Measurements from ENCODE around the gene GPC3. TPM values are rescaled to one million over a fixed set of nuclear protein-coding genes. Genes with fewer than 3 reads are reported as not detected.

The GPC3 gene
- total and polyA plus RNA-seq, 3 experiments from 2014 or later: not detected

DNA sequence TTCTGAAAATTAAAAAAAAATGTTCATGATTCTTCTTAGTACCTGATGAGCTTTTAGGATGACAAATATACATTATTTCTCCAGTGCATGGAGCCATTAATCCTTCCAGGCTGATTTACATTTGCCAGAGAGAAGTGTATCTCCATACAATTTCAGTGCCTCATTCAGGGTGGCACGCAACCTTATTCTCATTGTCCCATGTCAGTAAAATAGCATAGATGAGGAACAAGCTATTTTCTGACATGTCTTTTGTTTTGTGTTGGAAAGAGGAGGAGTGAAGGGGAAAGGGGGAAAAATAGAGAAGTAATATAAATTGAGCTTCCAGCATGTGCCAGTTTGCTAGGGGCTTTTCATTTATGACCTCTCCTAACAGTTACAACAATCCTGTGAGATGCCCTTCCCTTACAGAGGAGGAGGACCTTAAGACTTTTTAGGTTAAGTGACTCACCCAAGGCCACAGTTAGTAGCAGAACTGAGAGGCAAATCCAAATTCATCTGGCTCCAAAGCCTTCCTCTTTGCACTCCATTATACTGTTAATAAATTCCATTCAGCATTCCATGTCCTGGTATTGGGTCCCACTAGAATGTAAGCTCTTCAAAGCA is 295.3 kb downstream of the GPC3 start:
- H3K4me1 Mint-ChIP-seq: no peaks in the 10 kb centered on the region
- no peaks in the 10 kb centered on the region for H3K9me3 Mint-ChIP-seq
- Histone ChIP-seq H3K27me3 (ENCODE audit: insufficient read depth, low read length, poor library complexity, severe bottlenecking) (no peaks in the 10 kb centered on the region), H3K9me3 (ENCODE audit: low read length) (no peaks in the 10 kb centered on the region), H3K4me3 (ENCODE audit: low read length) (no peak overlapping the region), H3K36me3 (ENCODE audit: insufficient read depth, low read length) (no peaks in the 10 kb centered on the region), H3K4me1 (ENCODE audit: insufficient read depth, low read length) (no peaks in the 10 kb centered on the region), H3K27ac (ENCODE audit: low read depth, low read length) (no peak overlapping the region)
- no peak overlapping the region for H3K27ac Mint-ChIP-seq
- ChIA-PET POLR2A (no interaction called here), CTCF (no interaction called here)
- H3K4me3 Mint-ChIP-seq: no peak overlapping the region
- no peaks in the 10 kb centered on the region for H3K36me3 Mint-ChIP-seq
- no peak for DNase-seq
- peaks cover 0 to 11% of the 10 kb centered on the region in 2 donors for H3K27me3 Mint-ChIP-seq

DNA sequence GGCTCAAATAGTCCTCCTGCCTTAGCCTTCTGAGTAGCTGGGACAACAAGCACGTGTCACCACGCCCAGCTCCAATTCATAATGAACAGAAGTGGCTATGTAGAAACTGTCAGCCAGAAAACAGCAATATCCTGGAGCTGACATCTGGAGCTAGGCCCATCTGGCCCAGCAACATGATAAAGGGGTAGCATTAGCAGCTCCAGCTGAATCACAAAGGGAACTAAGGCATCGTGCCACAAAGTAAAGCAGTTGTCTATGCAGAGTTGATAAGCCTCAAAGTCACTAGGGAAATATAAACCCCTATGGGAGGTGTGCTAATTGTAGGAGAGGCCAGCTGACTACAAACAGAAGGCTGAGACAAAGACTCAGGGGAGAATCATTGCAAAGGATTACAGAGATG is 299.6 kb downstream of the GPC3 start:
- CTCF ChIA-PET: no interaction called here

DNA sequence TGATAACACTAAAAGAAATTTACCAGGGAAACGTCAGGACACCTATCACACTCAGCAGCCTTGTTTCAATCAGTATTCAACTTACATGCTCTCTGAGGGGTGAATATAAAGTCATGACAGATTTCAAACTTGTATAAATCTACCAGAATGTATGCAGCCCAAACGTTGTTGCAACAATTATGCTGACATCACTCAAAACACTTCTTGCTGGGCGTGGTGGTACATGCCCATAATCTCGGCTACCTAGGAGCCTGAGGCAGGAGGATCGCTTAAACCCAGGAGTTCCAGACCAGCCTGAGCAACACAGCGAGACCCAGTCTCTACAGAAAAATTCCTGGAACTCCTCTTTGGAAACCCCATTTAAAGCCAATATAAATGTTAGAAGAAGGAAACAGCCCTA is 303.5 kb downstream of the GPC3 start:
- no peaks in the 10 kb centered on the region for H3K9me3 ChIP-seq (ENCODE audit: low read length)
- H3K27me3 Mint-ChIP-seq: peaks cover 0 to 6% of the 10 kb centered on the region in 2 donors
- no peak for DNase-seq
- H3K27me3 ChIP-seq (ENCODE audit: insufficient read depth, low read length, poor library complexity, severe bottlenecking): no peaks in the 10 kb centered on the region
- CTCF ChIA-PET: no interaction called here
- POLR2A ChIA-PET: no interaction called here
- H3K4me3 Mint-ChIP-seq: no peak overlapping the region
- no peaks in the 10 kb centered on the region for H3K36me3 Mint-ChIP-seq
- no peaks in the 10 kb centered on the region for H3K4me1 ChIP-seq (ENCODE audit: insufficient read depth, low read length)
- H3K9me3 Mint-ChIP-seq: no peaks in the 10 kb centered on the region
- no peaks in the 10 kb centered on the region for H3K4me1 Mint-ChIP-seq
- no peak overlapping the region for H3K27ac ChIP-seq (ENCODE audit: low read depth, low read length)
- no peaks in the 10 kb centered on the region for H3K36me3 ChIP-seq (ENCODE audit: insufficient read depth, low read length)
- no peak overlapping the region for H3K27ac Mint-ChIP-seq
- H3K4me3 ChIP-seq (ENCODE audit: low read length): no peak overlapping the region

More for the DNA sequence above, 299.6 kb downstream of the GPC3 start:
- H3K9me3 ChIP-seq (ENCODE audit: low read length): no peaks in the 10 kb centered on the region
- H3K9me3 Mint-ChIP-seq: no peaks in the 10 kb centered on the region
- H3K4me3 Mint-ChIP-seq: no peak overlapping the region
- no peaks in the 10 kb centered on the region for H3K4me1 Mint-ChIP-seq
- no peak overlapping the region for H3K27ac ChIP-seq (ENCODE audit: low read depth, low read length)
- POLR2A ChIA-PET: no interaction called here
- no peaks in the 10 kb centered on the region for H3K36me3 ChIP-seq (ENCODE audit: insufficient read depth, low read length)
- no peak overlapping the region for H3K4me3 ChIP-seq (ENCODE audit: low read length)
- no peak overlapping the region for H3K27ac Mint-ChIP-seq
- DNase-seq: no peak
- H3K4me1 ChIP-seq (ENCODE audit: insufficient read depth, low read length): no peaks in the 10 kb centered on the region
- no peaks in the 10 kb centered on the region for H3K36me3 Mint-ChIP-seq
- no peaks in the 10 kb centered on the region for H3K27me3 ChIP-seq (ENCODE audit: insufficient read depth, low read length, poor library complexity, severe bottlenecking)
- peaks cover 0 to 8% of the 10 kb centered on the region in 2 donors for H3K27me3 Mint-ChIP-seq

DNA sequence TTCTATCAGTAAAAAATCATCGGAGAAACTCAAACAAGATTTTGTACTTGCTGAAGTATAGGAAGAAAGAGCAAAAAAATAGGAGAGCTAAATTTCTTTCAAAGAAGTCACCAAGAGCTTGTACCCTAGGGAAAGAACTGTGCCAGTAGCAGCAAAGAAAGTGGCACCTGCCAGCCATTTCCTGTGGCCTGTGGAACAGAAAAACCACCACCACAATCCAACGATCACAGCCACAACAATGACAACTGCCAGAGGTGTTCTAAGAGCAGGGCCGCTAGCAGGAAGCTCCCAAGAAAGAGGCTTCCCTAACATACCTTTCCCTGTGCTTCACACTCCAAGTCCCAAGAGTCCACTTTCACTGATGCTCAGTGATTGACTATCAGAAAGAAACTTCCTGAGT is 304.0 kb downstream of the GPC3 start:
- Histone ChIP-seq H3K9me3 (ENCODE audit: low read length) (no peaks in the 10 kb centered on the region), H3K36me3 (ENCODE audit: insufficient read depth, low read length) (no peaks in the 10 kb centered on the region), H3K27ac (ENCODE audit: low read depth, low read length) (no peak overlapping the region), H3K27me3 (ENCODE audit: insufficient read depth, low read length, poor library complexity, severe bottlenecking) (no peaks in the 10 kb centered on the region), H3K4me1 (ENCODE audit: insufficient read depth, low read length) (no peaks in the 10 kb centered on the region), H3K4me3 (ENCODE audit: low read length) (no peak overlapping the region)
- POLR2A ChIA-PET: no interaction called here
- H3K4me3 Mint-ChIP-seq: no peak overlapping the region
- no peak for DNase-seq
- H3K4me1 Mint-ChIP-seq: no peaks in the 10 kb centered on the region
- no peaks in the 10 kb centered on the region for H3K36me3 Mint-ChIP-seq
- H3K27me3 Mint-ChIP-seq: peaks cover 0 to 5% of the 10 kb centered on the region in 2 donors
- CTCF ChIA-PET: no interaction called here
- H3K9me3 Mint-ChIP-seq: no peaks in the 10 kb centered on the region
- H3K27ac Mint-ChIP-seq: peak overlapping the region in 1 of 8 donors; percentile 37

- H3K9me3 Mint-ChIP-seq: no peaks in the 10 kb centered on the region
- ChIA-PET POLR2A (no interaction called here), CTCF (no interaction called here)
- no peaks in the 10 kb centered on the region for H3K9me3 ChIP-seq (ENCODE audit: low read length)
- H3K36me3 Mint-ChIP-seq: no peaks in the 10 kb centered on the region
- no peak overlapping the region for H3K27ac Mint-ChIP-seq
- no peaks in the 10 kb centered on the region for H3K27me3 Mint-ChIP-seq
- H3K4me3 ChIP-seq (ENCODE audit: low read length): no peak overlapping the region
- H3K27me3 ChIP-seq (ENCODE audit: insufficient read depth, low read length, poor library complexity, severe bottlenecking): no peaks in the 10 kb centered on the region
- H3K4me1 ChIP-seq (ENCODE audit: insufficient read depth, low read length): no peaks in the 10 kb centered on the region
- no peaks in the 10 kb centered on the region for H3K36me3 ChIP-seq (ENCODE audit: insufficient read depth, low read length)
- no peak overlapping the region for H3K4me3 Mint-ChIP-seq
- DNase-seq: no peak
- no peak overlapping the region for H3K27ac ChIP-seq (ENCODE audit: low read depth, low read length)
- H3K4me1 Mint-ChIP-seq: no peaks in the 10 kb centered on the region
Observed at GRCh38 chrX:133677123-133678063, 308.0 kb downstream of the GPC3 start.

- Histone ChIP-seq H3K4me1 (ENCODE audit: insufficient read depth, low read length) (no peaks in the 10 kb centered on the region), H3K27ac (ENCODE audit: low read depth, low read length) (no peak overlapping the region), H3K27me3 (ENCODE audit: insufficient read depth, low read length, poor library complexity, severe bottlenecking) (no peaks in the 10 kb centered on the region), H3K36me3 (ENCODE audit: insufficient read depth, low read length) (no peaks in the 10 kb centered on the region), H3K9me3 (ENCODE audit: low read length) (no peaks in the 10 kb centered on the region), H3K4me3 (ENCODE audit: low read length) (no peak overlapping the region)
- no peaks in the 10 kb centered on the region for H3K9me3 Mint-ChIP-seq
- H3K27ac Mint-ChIP-seq: peak overlapping the region in 1 of 8 donors; percentile 24
- no peak overlapping the region for H3K4me3 Mint-ChIP-seq
- H3K36me3 Mint-ChIP-seq: no peaks in the 10 kb centered on the region
- peaks cover 0 to 1% of the 10 kb centered on the region in 2 donors for H3K27me3 Mint-ChIP-seq
- H3K4me1 Mint-ChIP-seq: no peaks in the 10 kb centered on the region
- POLR2A ChIA-PET: no interaction called here
- CTCF ChIA-PET: no interaction called here
- DNase-seq: no peak
Observed at GRCh38 chrX:133676344-133677122, 308.9 kb downstream of the GPC3 start.

DNA sequence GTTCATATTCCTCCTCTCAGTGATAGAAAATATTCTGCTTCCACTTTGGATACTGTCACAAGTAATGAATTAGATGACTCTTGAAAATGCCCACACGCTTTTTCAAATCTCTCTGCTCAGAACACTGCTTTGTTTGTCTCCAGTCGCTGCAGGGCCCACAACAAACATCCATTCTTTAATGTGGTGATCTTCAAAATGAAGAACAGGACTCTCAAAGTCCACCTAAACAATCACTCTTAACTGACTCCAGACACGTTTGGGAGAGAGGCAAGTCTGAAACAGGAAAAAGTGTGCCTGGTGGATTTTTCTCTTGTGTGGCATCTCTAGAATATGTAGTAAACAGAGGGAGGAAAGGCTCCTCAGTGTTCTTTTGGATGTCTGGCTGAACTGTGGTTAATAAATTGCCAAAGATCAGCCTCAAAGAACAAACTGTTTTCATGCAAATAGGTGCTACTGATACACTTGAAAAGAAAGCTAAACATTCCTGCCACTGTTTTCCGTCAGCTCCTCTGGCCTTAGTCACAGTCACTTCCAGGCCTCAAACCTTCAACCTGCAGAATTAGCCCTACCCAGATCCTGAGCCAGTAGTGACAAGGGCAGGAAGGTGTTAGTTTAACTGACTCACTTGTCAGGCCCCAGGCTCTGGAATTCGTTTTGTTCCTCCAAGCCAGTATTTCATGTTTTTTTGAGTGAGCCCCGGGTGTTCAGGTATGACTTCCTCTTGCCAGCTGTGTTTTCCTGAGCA is 310.5 kb downstream of the GPC3 start:
- Histone ChIP-seq H3K36me3 (ENCODE audit: insufficient read depth, low read length) (no peaks in the 10 kb centered on the region), H3K9me3 (ENCODE audit: low read length) (no peaks in the 10 kb centered on the region), H3K4me1 (ENCODE audit: insufficient read depth, low read length) (no peaks in the 10 kb centered on the region), H3K27ac (ENCODE audit: low read depth, low read length) (no peak overlapping the region), H3K4me3 (ENCODE audit: low read length) (no peak overlapping the region), H3K27me3 (ENCODE audit: insufficient read depth, low read length, poor library complexity, severe bottlenecking) (no peaks in the 10 kb centered on the region)
- DNase-seq: no peak
- ChIA-PET CTCF (no interaction called here), POLR2A (no interaction called here)
- Mint-ChIP-seq H3K36me3 (no peaks in the 10 kb centered on the region), H3K4me1 (no peaks in the 10 kb centered on the region), H3K9me3 (no peaks in the 10 kb centered on the region), H3K27ac (peak overlapping the region in 1 of 8 donors; percentile 49), H3K27me3 (peaks cover 0 to 3% of the 10 kb centered on the region in 2 donors), H3K4me3 (no peak overlapping the region)
